PFSK-1 (cell line): ENCODE measurements around the gene WDR38.

Experiments used
- FOXP2 ChIP-seq: optimal IDR thresholded peaks from 2 replicates; pipeline ENCODE3; 2011; ENCODE audit warnings: borderline replicate concordance, control low read depth, inconsistent platforms; ENCODE audit not compliant: insufficient read depth; ENCODE audit errors: extremely low read length, extremely low read depth
- POLR2AphosphoS5 ChIP-seq: IDR thresholded peaks from 2 replicates; pipeline ENCODE4 v1.6.1; 2012; ENCODE audit warnings: low read depth, mild to moderate bottlenecking, control low read depth, low read length, moderate library complexity
- REST ChIP-seq, 2 experiments: IDR thresholded peaks; 2 replicates each; pipeline versions ENCODE4 v1.6.1 to v1.8.0; 2011 to 2012; ENCODE audit warnings: low read depth in 2 of 2, low read length in 2 of 2, control low read depth in 1 of 2, inconsistent platforms in 1 of 2, mild to moderate bottlenecking in 1 of 2, moderate library complexity in 1 of 2; ENCODE audit not compliant: insufficient read depth in 1 of 2
- SIN3A ChIP-seq: IDR thresholded peaks from 2 replicates; pipeline ENCODE4 v1.6.1; 2012; ENCODE audit warnings: mild to moderate bottlenecking, low read length, moderate library complexity, borderline replicate concordance; ENCODE audit not compliant: insufficient read depth
- TAF1 ChIP-seq: IDR thresholded peaks from 2 replicates; pipeline ENCODE4 v1.6.1; 2012; ENCODE audit warnings: low read length, control low read depth, borderline replicate concordance; ENCODE audit not compliant: insufficient read depth

- no peak for TF ChIP-seq REST (IDR thresholded peaks at IDR 0.05; ENCODE audit: insufficient read depth in 1 of 2, low read depth in 2 of 2, low read length in 2 of 2)
- no peak for TF ChIP-seq TAF1
- TF ChIP-seq POLR2AphosphoS5, result no peak
- TF ChIP-seq SIN3A, result no peak
- no peak for TF ChIP-seq FOXP2
Observed at GRCh38 chr9:124828489-124829333, 24.5 kb upstream of the WDR38 start.
